Fibroblast of skin of right quadriceps (primary cell): ENCODE data around the gene CTAG1A.
"Not testable (repeated sequence)": the region's sequence is repeated elsewhere in the genome, so short reads cannot be mapped to it uniquely, and the experiment has no call there.

Experiments used
- DNase-seq: peaks from one replicate; pipeline ENCODE4 v3.0.0-alpha.2; 2013

Gene CTAG1A

DNA sequence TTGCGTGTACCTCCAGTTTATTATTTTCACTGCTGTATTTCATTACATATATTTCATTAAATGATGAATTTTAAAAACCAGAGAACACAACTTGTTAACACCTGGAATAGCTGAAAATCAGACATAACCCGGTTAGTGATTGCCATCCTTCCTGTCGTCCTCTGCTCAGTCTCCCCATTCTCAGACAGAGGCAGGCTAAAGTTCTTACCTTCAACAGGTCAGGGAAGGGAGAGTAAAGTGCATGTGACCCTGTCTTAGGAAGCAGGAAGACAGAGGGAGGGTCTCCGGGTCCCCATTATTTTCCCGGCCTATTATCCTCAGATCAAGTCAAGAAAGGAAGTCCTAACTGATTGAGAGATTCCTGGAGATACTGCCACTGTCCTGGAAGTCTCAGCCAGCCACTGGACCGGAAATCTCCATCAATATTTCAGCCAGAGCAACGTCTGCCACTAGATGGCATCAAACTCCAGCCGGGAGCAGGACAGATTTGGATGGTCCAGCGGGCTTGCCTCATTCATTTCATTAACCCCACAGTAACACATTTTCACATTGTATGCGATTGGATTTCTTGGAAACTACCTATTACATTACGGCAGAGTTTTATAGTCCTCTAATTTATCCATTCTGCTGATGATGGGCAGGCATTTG lies 36.0 kb downstream of the CTAG1A start:
- DNase-seq, result not testable (repeated sequence)

DNA sequence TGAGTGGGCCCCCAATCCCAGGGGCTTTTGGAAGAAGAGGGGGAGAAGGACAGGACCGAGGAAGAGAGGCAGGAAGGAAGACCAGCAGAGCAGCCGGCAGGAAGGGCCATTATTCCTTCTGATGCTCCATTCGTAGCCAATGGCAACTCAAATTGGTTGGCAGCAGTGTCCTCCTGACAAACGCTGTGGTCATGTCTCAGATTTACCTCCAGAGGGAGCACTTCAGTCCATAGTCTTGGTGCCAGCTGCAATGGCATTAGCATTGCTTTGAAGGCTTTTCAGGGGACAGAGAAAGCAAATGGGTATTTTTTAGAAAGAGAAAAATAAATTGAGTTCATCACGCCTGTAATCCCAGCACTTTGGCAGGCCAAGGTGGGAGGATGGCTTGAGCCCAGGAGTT lies 44.0 kb downstream of the CTAG1A start:
- not testable (repeated sequence) for DNase-seq

DNA sequence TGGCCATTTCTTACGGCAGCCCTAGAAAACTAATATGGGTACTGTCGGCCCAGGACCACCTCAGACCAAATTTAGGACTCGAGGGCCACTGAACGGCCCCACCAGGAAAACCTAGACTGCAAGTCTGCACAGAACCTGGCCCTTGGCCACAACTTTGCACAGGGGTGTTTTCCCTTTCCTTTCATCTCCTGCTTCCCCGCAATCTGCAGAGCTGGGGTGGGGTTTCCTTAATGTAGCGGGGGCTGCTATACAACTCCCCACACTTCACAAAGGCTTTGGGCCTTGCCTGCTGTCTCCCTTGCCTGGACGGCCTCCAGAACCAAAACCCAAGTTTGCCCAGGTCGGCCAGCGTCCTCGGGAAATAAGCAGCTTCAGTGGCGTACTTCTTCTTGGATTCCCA lies 46.0 kb downstream of the CTAG1A start:
- DNase-seq, result not testable (repeated sequence)

DNA sequence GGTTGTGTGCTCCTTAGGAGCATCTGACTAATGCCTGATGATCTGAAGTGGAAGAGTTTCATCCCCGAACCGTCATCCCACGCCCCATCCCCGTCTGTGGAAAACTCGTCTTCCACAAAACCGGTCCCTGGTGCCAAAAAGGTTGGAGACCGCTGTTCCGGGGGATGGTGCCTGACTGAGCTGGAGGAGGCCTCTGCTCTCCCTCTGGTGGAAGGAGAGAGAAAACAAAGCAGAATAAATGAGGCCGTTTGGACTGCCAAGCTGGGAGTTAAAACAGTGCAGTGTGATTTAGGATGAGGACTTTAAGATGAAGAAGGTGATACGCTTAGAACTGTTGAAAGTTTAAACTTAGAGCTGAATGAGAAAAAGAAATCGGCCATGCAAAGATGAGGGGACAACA lies 48.7 kb downstream of the CTAG1A start:
- DNase-seq, result not testable (repeated sequence)
